Gastroesophageal sphincter (tissue), 3 donors: ENCODE measurements around the gene HS6ST2.

Experiments used
- CTCF ChIP-seq, 4 experiments: fragments of 200-600 bp in 2 of 4; fragments of 450-650 bp in 2 of 4; sonication (generic) in 1 of 4; IDR thresholded peaks; one replicate each; pipeline ENCODE4 v1.5.1; 2017 to 2019; ENCODE audit warnings: antibody characterized with exemption in 4 of 4, mild to moderate bottlenecking in 2 of 4, moderate library complexity in 2 of 4
- POLR2A ChIP-seq, 2 donors: fragments of 450-650 bp; IDR thresholded peaks; one replicate each; pipeline ENCODE4 v1.6.1; 2017; ENCODE audit warnings: antibody characterized with exemption in 2 of 2, mild to moderate bottlenecking in 2 of 2, moderate library complexity in 1 of 2
- POLR2AphosphoS5 ChIP-seq: sonication (generic); formaldehyde crosslinking; IDR thresholded peaks from one replicate; pipeline ENCODE4 v1.6.1; 2017; ENCODE audit warnings: antibody characterized with exemption

- TF ChIP-seq POLR2AphosphoS5, result no peak
- TF ChIP-seq CTCF (IDR thresholded peaks at IDR 0.05), result no peak
- no peak for TF ChIP-seq POLR2A (IDR thresholded peaks at IDR 0.05)
Measured at GRCh38 chrX:132677233-132677716, 281.2 kb downstream of the HS6ST2 start.
